Germinal center (tissue), 1 donor: ENCODE results near the gene LACRT.

ENCODE experiments used
- DNase-seq: peaks from one replicate; pipeline ENCODE4 v3.0.0; 2012; ENCODE audit warnings: mixed read lengths, low spot score

Gene LACRT

GRCh38 chr12:54631988-54632728 lies 2.5 kb downstream of the LACRT start:
- DNase-seq = no peak

DNA sequence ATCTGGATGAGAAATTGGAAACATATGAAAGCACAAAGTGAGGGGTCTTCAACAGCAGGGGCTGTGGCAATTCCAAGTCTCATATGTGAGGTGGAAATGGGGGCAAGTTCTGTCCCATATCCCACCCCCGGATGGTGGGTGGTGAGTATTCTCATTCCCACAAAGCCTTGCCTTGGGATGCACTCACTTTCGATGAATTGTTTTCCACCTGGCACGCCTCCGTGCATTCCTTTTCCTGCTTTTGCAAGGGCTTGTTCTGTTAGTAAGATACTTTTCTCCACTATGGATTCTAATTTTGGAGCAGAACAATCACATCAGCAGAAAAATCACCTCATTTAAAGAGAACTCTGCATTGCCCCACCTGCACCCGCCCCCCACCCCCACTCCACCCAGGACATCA lies 3.1 kb downstream of the LACRT start:
- no peak for DNase-seq

DNA sequence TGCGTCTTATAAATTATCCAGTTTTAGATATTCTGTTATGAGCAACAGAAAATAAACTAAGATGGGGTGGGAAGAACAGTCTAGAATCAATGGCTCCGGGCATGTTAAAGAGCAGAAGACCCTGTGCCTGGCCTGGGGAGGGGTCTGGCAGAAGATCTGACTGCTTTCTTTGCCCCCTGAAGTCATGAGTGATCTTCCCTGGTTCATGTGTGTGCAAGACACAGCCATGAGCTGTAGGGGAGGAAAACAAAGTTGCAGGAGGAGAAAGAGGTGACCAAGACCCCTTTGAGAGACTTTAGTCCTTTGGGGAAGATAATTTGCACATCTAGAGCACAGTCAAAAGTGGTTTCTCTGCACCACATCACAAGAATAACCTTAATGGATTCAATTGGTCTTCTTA lies 4.8 kb downstream of the LACRT start:
- DNase-seq = no peak

DNA sequence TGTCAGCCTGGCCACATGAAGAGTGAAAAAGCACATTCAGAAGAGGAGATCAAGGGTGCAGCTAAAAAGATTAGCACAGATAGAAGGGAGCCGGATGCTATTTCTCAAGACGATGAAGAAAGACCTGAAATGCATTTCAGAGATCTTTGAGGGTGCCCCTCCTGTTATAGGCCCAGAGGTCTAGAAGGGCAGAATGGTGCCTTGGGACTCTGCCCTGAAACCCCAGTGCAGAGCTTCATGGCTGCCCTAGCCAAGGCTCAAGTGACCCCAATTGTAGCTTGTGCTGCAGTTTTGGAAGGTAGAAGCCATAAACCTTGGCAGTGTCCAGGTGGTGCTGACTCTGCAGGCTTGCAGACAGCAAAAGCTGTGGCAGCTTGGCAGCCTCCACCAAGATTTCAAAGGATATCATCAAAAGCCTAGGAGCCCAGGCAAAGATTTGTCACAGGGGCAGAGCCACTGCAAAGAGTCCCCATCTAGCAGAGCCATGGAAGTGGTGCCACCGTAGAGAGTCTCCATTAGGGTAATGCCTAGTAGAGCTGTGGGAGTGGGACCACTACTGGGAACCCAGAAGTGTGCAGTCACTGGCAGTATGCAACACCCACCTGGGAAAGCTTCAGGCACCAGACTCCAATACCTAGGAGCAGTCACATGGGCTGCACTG lies 6.4 kb downstream of the LACRT start:
- DNase-seq = no peak

DNA sequence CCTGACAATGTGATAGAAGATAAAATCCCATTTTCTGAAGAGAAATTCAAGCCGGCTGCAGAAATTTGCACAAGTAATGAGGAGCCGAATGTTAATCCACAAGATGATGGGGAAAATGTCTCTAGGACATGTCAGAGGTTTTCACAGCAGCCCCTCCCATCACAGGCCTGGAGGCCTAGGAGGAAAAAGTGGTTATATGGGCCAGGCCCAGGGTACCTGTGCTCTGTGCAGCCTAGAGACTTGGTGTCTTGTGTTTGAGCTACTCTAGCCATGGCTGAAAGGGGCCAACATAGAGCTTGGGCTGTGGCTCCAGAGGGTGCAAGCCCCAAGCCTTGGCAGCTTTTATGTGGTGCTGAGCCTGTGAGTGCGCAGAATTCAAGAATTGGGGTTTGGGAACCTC lies 7.4 kb downstream of the LACRT start:
- DNase-seq = no peak

- DNase-seq = no peak
Measured at GRCh38 chr12:54625598-54625997, 9.1 kb downstream of the LACRT start.

- DNase-seq = no peak
Measured at GRCh38 chr12:54624315-54625279, 10.1 kb downstream of the LACRT start.

DNA sequence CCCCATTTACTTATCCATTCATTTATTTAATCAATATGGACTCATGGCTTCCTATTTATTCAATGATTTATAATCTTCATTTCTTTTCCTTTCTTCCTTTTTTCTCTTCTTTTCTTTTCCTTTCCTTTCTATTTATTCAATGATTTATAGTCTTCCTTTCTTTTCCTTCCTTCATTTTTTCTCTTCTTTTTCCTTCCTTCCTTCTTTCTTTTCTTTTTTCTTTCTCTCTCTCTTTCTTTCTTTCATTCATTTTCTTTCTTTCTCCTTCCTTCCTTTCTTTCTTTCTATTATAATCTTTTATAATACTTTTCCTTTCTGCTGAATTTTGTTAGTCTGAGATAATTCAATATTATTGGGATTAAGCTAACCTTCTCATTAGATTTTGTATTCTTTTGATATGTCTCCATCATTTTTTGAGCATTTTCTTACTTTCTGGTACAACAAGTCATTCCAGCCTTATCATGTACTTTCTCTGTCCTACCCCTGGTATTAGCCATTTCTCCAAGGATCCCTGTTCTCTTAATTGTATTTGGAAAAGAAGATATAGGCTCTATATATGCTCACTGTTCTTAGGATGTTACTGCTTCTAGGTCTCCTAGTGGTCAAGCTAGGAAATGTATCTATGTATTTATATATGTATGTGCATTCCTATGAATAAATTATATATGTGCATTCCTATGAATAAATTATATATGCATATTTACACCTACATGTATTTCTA lies 12.1 kb downstream of the LACRT start:
- DNase-seq = no peak

DNA sequence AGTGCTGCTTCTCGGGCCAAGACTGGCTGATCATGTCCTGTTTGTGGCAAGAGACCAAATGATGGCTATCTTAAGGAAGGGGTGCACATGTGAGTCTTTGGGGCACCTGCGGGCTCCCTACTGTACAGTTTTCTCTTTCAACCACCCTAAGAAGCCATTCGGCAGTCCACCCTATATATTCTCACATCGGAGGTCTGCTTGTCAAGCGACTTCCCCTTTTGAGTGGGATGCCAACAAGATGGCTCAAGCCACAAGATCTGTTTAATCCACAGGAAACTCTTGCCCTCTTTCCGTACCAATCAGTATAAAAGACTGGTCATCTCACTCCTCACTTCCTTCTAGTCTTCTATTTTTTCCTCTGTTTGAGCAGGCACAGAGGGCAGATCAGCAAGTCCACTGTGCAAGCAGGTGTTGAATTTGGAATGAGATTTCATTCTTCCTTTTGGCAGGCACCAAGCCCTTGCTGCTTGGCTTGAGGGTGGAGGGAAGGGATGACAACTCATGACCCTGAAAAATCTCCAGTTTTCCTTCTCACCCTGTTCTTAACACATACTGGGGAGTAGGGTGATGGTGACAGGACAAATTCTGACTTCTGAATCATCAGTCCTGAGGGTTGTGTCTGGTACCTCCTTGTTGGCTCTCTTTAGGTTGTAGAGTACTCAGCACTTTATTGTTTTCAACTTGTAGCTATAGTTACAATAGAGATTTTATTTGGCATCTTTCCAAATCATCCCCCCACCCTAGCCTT lies 17.6 kb downstream of the LACRT start:
- DNase-seq = no peak

GRCh38 chr12:54612225-54612750 lies 22.4 kb downstream of the LACRT start:
- DNase-seq = no peak

DNA sequence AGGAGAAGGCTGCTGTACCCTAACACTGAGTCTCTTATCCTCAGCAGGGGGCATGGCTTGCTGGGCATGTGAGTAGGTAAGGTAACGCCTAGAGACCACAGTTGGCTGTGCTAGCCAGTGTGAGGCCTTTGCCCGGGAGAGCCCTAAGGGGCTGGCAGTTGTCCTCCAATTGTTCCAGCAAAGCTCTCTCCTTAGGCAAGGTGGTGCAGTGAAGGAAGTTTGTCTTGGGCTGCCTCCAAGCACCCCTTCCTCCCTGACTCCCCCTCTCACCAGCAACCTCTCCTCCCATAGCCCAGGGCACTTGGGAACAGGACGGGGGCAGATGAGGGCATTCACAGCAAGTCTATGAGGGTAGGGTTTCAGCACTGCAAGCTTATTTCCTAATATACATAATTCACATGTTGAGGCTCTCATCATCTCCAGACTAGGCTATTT lies 23.0 kb downstream of the LACRT start:
- DNase-seq = no peak

DNA sequence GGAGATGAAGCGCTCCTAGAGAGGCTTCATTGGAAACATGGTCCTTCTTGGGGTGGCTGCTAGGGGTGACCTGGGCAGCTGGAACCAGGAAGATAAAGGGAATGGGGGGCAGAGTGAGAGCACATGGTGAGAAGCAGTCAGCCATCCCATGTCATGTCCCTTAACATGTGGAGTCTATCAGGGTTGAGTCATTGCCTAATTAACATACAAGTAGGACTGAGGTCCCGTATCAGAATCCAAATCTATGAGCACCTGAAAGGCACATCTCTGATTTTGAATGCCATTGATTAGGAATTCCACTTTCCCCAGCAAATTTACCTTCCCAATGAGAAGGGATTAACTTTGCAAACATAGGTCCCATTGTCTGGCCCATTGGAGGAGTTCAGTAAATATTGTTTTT lies 25.9 kb downstream of the LACRT start:
- DNase-seq = no peak

- no peak for DNase-seq
Measured at GRCh38 chr12:54608156-54608555, 26.5 kb downstream of the LACRT start.

DNA sequence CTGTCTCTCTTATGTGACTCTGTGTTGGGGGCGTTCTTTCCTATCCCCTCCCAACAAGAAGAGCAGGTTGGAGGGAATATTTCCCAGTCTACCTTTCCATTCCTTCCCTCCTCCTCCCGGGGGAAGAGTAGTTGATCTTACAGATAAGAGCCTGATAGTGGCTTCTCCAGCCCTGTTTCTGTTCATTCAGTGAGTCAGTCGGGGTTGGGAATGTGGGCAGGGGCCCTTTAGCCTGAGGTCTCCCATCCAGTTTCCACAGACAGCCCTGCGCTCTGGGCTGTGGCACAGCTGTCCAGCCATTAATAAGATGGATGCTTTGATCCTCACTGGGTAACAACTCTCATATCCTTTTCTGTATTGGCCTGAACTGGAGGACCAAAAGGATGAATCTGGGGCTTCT lies 28.1 kb downstream of the LACRT start:
- no peak for DNase-seq

GRCh38 chr12:54605138-54605970 lies 29.3 kb downstream of the LACRT start:
- DNase-seq = no peak

DNA sequence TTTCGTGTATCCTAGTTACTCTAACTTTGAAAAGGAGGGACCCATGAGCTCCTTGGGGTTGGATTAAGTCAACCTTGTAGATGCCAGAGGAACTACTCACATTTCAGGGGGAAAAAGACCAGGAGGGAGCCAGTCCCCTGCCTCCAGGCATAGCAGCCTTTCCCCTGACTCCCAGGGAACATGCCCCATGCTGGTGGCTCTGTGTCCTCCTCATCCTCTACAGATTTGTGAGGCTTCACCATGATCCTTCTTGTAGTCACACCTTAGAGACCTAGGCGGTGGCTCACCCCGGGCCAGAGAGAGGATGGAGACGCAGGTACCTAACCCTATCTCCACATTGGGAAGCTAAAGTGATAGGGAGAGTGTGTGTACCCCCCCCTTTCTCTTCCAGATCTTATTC lies 30.3 kb downstream of the LACRT start:
- no peak for DNase-seq

DNA sequence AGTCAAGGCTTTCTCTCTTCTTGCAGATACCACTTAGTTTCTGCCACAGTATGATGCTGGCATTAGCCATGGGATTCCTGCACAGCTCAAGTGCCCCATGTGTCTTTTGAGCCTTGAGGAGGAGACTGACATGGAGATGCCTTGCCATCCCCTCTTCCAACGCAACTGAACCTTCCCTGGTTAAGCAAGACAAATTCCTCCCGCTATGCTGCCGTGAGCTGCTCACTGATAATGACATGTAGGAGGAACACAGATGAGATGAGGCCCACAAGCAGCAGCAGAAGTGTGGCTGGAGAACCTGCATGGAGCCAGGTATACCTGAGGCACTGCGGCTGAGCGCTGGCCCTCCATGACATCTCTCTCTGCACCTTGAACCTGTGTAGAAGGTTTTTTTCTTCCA lies 30.8 kb downstream of the LACRT start:
- no peak for DNase-seq

DNA sequence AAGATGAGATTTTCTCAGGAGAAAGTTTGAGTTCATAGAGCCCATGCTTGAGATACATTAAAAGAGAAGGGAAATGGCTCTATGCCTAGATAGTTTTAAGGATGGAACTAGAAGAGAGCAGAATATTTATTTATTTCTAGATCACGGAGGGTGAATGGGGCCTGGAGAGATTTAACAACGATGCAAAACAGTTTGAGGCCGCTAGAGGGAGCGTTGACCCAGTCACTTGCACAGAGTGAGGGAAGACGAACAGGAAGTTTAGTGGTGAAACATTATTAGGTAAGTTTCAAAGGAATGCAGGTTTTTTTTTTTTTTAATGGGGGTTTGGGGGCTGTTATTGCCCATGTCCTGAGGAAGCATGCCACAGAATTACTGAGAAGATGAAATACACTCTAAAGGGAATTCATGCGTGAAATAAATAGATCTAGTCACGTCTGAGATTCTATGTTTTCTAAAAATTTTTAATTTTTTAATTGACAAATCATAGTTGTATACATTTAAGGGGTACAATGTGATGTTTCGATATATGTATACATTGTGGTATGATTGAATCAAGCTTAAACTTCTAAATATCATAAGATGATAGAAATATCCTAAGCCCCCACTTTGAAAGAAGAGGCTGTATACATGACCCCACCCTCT lies 31.4 kb downstream of the LACRT start:
- DNase-seq = peak; percentile 78

DNA sequence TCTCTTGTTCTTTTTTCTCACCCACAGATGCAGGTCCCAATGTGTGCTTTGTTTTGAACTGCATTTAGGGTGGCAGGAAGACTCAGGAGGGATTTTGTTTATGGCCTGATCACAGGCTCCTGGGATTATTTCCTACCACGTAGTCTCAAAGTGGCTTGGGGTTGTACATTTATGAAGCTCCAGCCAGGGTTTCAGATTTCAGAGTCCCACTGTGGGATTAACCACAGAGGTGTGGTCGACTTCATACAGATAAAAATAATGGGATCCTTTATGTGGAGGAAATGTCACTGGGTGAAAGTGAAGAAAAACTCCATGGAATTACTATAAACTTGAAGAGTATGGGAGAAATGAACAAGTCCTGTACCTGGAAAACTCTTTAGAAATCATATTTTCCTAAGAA lies 32.0 kb downstream of the LACRT start:
- DNase-seq = no peak

DNA sequence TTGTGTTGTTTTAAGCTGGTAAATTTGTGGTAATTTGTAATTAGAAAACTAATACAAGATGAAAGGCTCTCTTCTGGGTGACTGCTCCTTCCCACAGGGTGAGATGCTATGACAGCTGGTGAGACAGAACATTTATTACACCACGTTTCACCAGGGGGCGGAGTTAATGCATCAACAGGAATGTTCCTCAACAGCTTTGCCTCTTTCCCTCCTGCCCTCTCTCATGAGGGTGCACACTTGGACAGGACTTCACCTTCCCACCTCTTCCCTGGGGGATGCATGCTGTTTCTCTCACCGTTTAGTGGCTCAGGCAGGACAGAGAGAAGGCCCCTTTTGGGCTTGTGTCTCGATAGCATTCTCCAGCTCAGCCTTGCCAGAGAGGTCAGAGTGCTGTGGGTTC lies 32.9 kb downstream of the LACRT start:
- no peak for DNase-seq
